SK-N-MC (cell line): Measurements from ENCODE around the gene DLG1.

ENCODE experiments used
- EZH2 ChIP-seq: fragments of 200-600 bp; sonication (generic); IDR thresholded peaks from one replicate; pipeline ENCODE4 v1.6.1; 2017; ENCODE audit warnings: antibody characterized with exemption
- POLR2AphosphoS5 ChIP-seq: IDR thresholded peaks from 2 replicates; pipeline ENCODE4 v1.6.1; 2012; ENCODE audit warnings: mild to moderate bottlenecking, low read depth, low read length, borderline replicate concordance

GRCh38 chr3:197302696-197303341 is 4.4 kb upstream of the DLG1 start:
- TF ChIP-seq POLR2AphosphoS5 (no peak), EZH2 (no peak)
